Measurements from ENCODE around the gene CCDC74A. TPM values are rescaled to one million over a fixed set of nuclear protein-coding genes. Genes with fewer than 3 reads are reported as not detected.

CCDC74A gene
- total and polyA plus RNA-seq, 9 of the 15 experiments (the other 6 are each of a cell fraction or from before 2014, with no cell fraction given), result 1.1 to 38.1 (median 9.6) TPM

DNA sequence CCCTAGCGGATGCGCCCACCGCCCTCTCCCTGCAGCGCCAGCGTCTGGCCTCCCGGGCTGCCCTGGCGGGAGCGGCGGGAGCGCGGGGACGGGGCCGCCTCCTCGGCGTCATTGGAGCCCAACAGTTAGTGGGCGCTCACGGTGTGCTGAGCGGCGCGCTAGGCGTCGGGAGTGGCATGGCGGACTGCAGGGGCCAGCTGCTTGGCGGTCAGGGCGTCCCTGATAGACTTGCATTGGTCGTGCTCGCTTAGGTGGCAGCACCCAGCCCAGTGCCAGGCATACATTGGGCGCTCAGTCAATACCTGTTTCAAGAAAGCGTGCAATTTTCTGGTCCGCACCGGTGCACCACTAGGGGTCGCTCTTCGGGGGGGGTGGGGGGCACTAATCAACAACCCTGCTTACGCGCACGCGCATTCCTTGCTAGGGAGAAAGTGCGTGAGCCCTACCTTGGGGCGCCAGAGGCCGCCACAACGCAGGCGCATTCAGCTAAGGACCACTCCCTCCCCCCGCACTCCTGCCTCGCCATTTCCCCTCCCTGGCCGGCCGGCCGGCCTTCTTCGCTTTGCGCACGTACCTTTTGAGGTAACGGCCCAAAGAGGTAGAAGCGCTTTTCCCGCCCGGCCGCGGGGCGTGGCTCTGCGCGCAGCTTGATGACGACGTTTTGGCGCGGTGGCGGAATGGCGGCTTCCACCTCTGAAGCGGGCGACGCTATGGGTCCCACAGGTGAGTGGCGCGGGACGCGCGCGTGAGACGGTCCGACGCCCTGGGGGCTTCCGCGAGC lies 35.1 kb upstream of the CCDC74A start (continued):
- TF ChIP-seq BDP1 (IDR thresholded peaks at IDR 0.05; ENCODE audit: insufficient read depth, insufficient read length), result no peak
- TF ChIP-seq, protein P1, sequence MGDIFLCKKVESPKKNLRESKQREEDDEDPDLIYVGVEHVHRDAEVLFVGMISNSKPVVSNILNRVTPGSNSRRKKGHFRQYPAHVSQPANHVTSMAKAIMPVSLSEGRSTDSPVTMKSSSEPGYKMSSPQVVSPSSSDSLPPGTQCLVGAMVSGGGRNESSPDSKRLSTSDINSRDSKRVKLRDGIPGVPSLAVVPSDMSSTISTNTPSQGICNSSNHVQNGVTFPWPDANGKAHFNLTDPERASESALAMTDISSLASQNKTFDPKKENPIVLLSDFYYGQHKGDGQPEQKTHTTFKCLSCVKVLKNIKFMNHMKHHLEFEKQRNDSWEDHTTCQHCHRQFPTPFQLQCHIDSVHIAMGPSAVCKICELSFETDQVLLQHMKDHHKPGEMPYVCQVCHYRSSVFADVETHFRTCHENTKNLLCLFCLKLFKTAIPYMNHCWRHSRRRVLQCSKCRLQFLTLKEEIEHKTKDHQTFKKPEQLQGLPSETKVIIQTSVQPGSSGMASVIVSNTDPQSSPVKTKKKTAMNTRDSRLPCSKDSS (IDR thresholded peaks at IDR 0.05; ENCODE audit: low read depth, partially characterized antibody), result no peak
- TF ChIP-seq RBBP5 (IDR thresholded peaks at IDR 0.05; ENCODE audit: borderline replicate concordance, insufficient read depth, low read length, poor library complexity, severe bottlenecking), result peak; percentile 68
- peak; percentile 98 for TF ChIP-seq E2F8 (IDR thresholded peaks at IDR 0.05; ENCODE audit: low read depth, partially characterized antibody)
- TF ChIP-seq SMC3 (conservative IDR thresholded peaks at IDR 0.05; ENCODE audit: insufficient read depth, low read depth, low read length), result 0 out of 2 replicates have a peak, but pooled peaks have one; percentile 0
- TF ChIP-seq NFE2L1 (tag; IDR thresholded peaks at IDR 0.05; ENCODE audit: borderline replicate concordance, low read depth), result no peak
- no peak for TF ChIP-seq ELF2 (CRISPR knock-in tag; IDR thresholded peaks at IDR 0.05)
- 0 out of 2 replicates have a peak, but pooled peaks have one; percentile 32 for TF ChIP-seq SMARCA4 (IDR thresholded peaks at IDR 0.05)
- TF ChIP-seq FOXP1 (CRISPR knock-in tag; IDR thresholded peaks at IDR 0.05), result peak; percentile 92; the same call in 1 of the 2 replicates
- TF ChIP-seq ZKSCAN1 (IDR thresholded peaks at IDR 0.05; ENCODE audit: low read depth, low read length), result no peak
- TF ChIP-seq, protein P2, sequence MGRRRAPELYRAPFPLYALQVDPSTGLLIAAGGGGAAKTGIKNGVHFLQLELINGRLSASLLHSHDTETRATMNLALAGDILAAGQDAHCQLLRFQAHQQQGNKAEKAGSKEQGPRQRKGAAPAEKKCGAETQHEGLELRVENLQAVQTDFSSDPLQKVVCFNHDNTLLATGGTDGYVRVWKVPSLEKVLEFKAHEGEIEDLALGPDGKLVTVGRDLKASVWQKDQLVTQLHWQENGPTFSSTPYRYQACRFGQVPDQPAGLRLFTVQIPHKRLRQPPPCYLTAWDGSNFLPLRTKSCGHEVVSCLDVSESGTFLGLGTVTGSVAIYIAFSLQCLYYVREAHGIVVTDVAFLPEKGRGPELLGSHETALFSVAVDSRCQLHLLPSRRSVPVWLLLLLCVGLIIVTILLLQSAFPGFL (CRISPR knock-in tag; IDR thresholded peaks at IDR 0.05), result no peak
- no peak for TF ChIP-seq ZNF24 (IDR thresholded peaks at IDR 0.05)
- no peak for TF ChIP-seq RBM17 (IDR thresholded peaks at IDR 0.05; ENCODE audit: borderline replicate concordance, low read depth, low read length)
- TF ChIP-seq NCOA1 (IDR thresholded peaks at IDR 0.05; ENCODE audit: low read depth), result no peak
- TF ChIP-seq ZNF384 (IDR thresholded peaks at IDR 0.05; ENCODE audit: low read depth, low read length), result no peak
- no peak for TF ChIP-seq FUS (optimal IDR thresholded peaks at IDR 0.05; ENCODE audit: low read depth, low read length)
- TF ChIP-seq SNIP1 (IDR thresholded peaks at IDR 0.05; ENCODE audit: low read depth), result no peak
- no peak for TF ChIP-seq USF1 (CRISPR knock-in tag; IDR thresholded peaks at IDR 0.05)
- TF ChIP-seq SMAD2 (IDR thresholded peaks at IDR 0.05; ENCODE audit: low read depth, low read length), result no peak
- TF ChIP-seq, protein P3, sequence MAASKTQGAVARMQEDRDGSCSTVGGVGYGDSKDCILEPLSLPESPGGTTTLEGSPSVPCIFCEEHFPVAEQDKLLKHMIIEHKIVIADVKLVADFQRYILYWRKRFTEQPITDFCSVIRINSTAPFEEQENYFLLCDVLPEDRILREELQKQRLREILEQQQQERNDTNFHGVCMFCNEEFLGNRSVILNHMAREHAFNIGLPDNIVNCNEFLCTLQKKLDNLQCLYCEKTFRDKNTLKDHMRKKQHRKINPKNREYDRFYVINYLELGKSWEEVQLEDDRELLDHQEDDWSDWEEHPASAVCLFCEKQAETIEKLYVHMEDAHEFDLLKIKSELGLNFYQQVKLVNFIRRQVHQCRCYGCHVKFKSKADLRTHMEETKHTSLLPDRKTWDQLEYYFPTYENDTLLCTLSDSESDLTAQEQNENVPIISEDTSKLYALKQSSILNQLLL (CRISPR knock-in tag; IDR thresholded peaks at IDR 0.05; ENCODE audit: borderline replicate concordance), result no peak

All from K562 (cell line).